H1 (cell line): ENCODE measurements around the gene MTAP. TPM values are rescaled to one million over a fixed set of nuclear protein-coding genes. Genes with fewer than 3 reads are reported as not detected.

Experiments
- ATF2 ChIP-seq: IDR thresholded peaks from 2 replicates; pipeline ENCODE4 v1.6.1; 2012; ENCODE audit warnings: low read length, inconsistent platforms
- EGR1 ChIP-seq: IDR thresholded peaks from 2 replicates; pipeline ENCODE4 v1.6.1; 2011; ENCODE audit warnings: low read depth, low read length, borderline replicate concordance
- JUN ChIP-seq: IDR thresholded peaks from 2 replicates; pipeline ENCODE4 v1.6.1; 2011; ENCODE audit warnings: low read depth, mild to moderate bottlenecking, improper control_type of control experiment, low read length
- POLR2AphosphoS5 ChIP-seq: IDR thresholded peaks from 2 replicates; pipeline ENCODE4 v1.6.1; 2011; ENCODE audit warnings: low read depth, low read length
- RFX5 ChIP-seq: IDR thresholded peaks from 2 replicates; pipeline ENCODE4 v1.6.1; 2011; ENCODE audit warnings: low read depth, low read length, improper control_type of control experiment, borderline replicate concordance
- SIN3A ChIP-seq, 2 experiments: IDR thresholded peaks in 1 of 2; conservative IDR thresholded peaks in 1 of 2; 2 replicates each; pipeline ENCODE4 v1.6.1; 2011 to 2012; ENCODE audit warnings: low read length in 2 of 2, improper control_type of control experiment in 1 of 2, low read depth in 1 of 2, mild to moderate bottlenecking in 1 of 2
- polyA plus RNA-seq, 7 experiments: library from polyadenylated mRNA; depleted of rRNA in 3 of 7; stranded (reverse) in 5 of 7; unstranded in 2 of 7; fragments of >200 nt in 5 of 7; fragments of 200-250 nt in 2 of 7; gene quantifications; 1 replicate in 5 of 7; 2 replicates in 1 of 7; 4 replicates in 1 of 7; pipeline versions ENCODE4 v1.2.1 to v1.2.3, GENCODE V29; 2011 to 2013; ENCODE audit warnings: missing spikeins in 2 of 7, mixed read lengths in 2 of 7
- total RNA-seq: library from RNA; stranded (reverse); fragmentation: NEBNext Ultra II Directional; extraction: Animal tissue kit (Norgen Biotek cat#: 25700); gene quantifications from 2 replicates; pipeline ENCODE4 v1.2.1, GENCODE V29; 2021

MTAP gene
- total and polyA plus RNA-seq, 2 of the 8 experiments (the other 6 are each of a cell fraction or from before 2014, with no cell fraction given): 16.4 to 100 TPM

- TF ChIP-seq SIN3A (conservative IDR thresholded peaks at IDR 0.05 in 1 of 2, IDR thresholded peaks at IDR 0.05 in 1 of 2; ENCODE audit: low read depth in 1 of 2, low read length in 2 of 2): no peak
- no peak for TF ChIP-seq POLR2AphosphoS5
- TF ChIP-seq JUN: no peak
- TF ChIP-seq EGR1: no peak
- TF ChIP-seq RFX5: no peak
- no peak for TF ChIP-seq ATF2
Measured at GRCh38 chr9:21931428-21931827, 129.0 kb downstream of the MTAP start (continued).
